HG03097 (cell line): ENCODE results near the gene GFRA4.
"Not testable (repeated sequence)": the region's sequence is repeated elsewhere in the genome, so short reads cannot be mapped to it uniquely, and the experiment has no call there.

Experiments used
- ATAC-seq: cut with Tn5 transposase; IDR thresholded peaks from one replicate; pipeline ENCODE4 v1.9.1; 2021; ENCODE audit not compliant: unreplicated experiment, low FRiP score

Gene GFRA4

GRCh38 chr20:3628502-3629314, 34.5 kb downstream of the GFRA4 start:
- ATAC-seq: no peak

- ATAC-seq: no peak
Observed at GRCh38 chr20:3627476-3627875, 35.7 kb downstream of the GFRA4 start.

- ATAC-seq: no peak
Observed at GRCh38 chr20:3622406-3622805, 40.8 kb downstream of the GFRA4 start.

GRCh38 chr20:3621111-3621510, 42.1 kb downstream of the GFRA4 start:
- ATAC-seq: no peak

- ATAC-seq: no peak
Observed at GRCh38 chr20:3616250-3616649, 46.9 kb downstream of the GFRA4 start.

- ATAC-seq: not testable (repeated sequence)
Observed at GRCh38 chr20:3615171-3615840, 47.9 kb downstream of the GFRA4 start.

- no peak for ATAC-seq
Observed at GRCh38 chr20:3614466-3614865, 48.7 kb downstream of the GFRA4 start.

- ATAC-seq: no peak
Observed at GRCh38 chr20:3613821-3614440, 49.3 kb downstream of the GFRA4 start.

GRCh38 chr20:3612795-3613572, 50.2 kb downstream of the GFRA4 start:
- no peak for ATAC-seq

GRCh38 chr20:3611901-3612300, 51.3 kb downstream of the GFRA4 start:
- no peak for ATAC-seq
